Large intestine (tissue), 3 donors: ENCODE data around the gene USP12. TPM values are rescaled to one million over a fixed set of nuclear protein-coding genes. Genes with fewer than 3 reads are reported as not detected.
"Not testable (repeated sequence)": the region's sequence is repeated elsewhere in the genome, so short reads cannot be mapped to it uniquely, and the experiment has no call there.

Experiments used
- DNase-seq, 2 donors: peaks; one replicate each; pipeline versions ENCODE4 v3.0.0 to v3.0.0-alpha.2; 2013
- H3K27ac ChIP-seq: one replicate; pipeline ENCODE4 v1.5.1; 2013; ENCODE audit warnings: low read length
- H3K27me3 ChIP-seq: 2 replicates; pipeline ENCODE4 v1.6.1; 2013; ENCODE audit warnings: low read length; ENCODE audit not compliant: control insufficient read depth, insufficient read depth
- H3K36me3 ChIP-seq: 2 replicates; pipeline ENCODE4 v1.6.1; 2013; ENCODE audit warnings: low read length; ENCODE audit not compliant: control insufficient read depth, insufficient read depth
- H3K4me1 ChIP-seq: one replicate; pipeline ENCODE4 v1.6.1; 2013; ENCODE audit warnings: low read length; ENCODE audit not compliant: control insufficient read depth, insufficient read depth
- H3K4me3 ChIP-seq: one replicate; pipeline ENCODE4 v1.5.1; 2013; ENCODE audit warnings: low read length
- H3K9me3 ChIP-seq: one replicate; pipeline ENCODE4 v1.6.1; 2013; ENCODE audit warnings: mild to moderate bottlenecking, low read depth, low read length, moderate library complexity; ENCODE audit not compliant: control insufficient read depth
- WGBS: methylation state at CpG from one replicate; pipeline ENCODE4 v1.1.5; 2013; ENCODE audit warnings: low lambda C conversion rate; ENCODE audit not compliant: insufficient coverage; 5-methylcytosine and 5-hydroxymethylcytosine counted together
- polyA plus RNA-seq: library from polyadenylated mRNA; unstranded; fragments of 120-200 nt; gene quantifications from one replicate; pipeline ENCODE4 v1.2.1, GENCODE V29; 2013

USP12 gene
- polyA plus RNA-seq, 1 donor: 52.7 TPM

DNA sequence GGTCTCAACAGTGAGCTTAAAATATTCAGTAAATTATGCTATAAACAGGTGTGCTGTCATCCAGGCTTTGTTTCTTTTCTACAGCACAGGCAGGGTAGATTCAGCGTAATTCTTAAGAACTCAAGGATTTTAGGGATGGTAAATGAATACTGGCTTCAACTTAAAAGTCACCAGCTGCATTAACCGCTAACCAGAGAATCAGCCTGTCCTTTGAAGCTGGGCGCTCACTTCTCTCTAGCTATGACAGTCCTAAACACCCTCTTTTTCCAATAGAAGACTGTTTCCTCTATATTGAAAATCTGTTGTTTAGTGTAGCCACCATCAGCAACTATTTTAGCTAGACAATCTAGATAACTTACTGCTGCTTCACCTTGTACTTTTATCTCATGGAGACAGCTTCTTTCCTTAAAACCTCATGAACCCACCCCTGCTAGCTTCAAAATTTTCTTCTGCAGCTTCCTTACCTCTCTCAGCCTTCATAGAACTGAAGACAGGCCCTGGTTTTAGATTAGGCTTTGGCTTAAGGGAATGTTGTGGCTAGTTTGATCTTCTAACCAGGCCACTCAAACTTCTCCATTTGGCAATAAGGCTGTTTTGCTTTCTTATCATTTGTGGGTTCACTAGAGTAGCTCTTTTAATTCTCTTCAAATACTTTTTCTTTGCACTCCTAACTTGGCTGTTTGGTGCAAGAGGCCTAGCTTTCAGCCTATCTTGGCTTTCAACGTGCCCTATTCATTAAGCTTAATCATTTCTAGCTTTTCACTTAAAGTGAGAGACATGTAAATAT lies 89.5 kb downstream of the USP12 start:
- Histone ChIP-seq H3K9me3 (no peaks in the 10 kb centered on the region), H3K4me1 (no peaks in the 10 kb centered on the region), H3K27ac (no peak overlapping the region), H3K36me3 (peaks cover 40% of the 10 kb centered on the region), H3K27me3 (no peaks in the 10 kb centered on the region), H3K4me3 (no peak overlapping the region)
- no CpG with 5 or more reads among the region's 4 CpGs for WGBS
- DNase-seq: no peak

DNA sequence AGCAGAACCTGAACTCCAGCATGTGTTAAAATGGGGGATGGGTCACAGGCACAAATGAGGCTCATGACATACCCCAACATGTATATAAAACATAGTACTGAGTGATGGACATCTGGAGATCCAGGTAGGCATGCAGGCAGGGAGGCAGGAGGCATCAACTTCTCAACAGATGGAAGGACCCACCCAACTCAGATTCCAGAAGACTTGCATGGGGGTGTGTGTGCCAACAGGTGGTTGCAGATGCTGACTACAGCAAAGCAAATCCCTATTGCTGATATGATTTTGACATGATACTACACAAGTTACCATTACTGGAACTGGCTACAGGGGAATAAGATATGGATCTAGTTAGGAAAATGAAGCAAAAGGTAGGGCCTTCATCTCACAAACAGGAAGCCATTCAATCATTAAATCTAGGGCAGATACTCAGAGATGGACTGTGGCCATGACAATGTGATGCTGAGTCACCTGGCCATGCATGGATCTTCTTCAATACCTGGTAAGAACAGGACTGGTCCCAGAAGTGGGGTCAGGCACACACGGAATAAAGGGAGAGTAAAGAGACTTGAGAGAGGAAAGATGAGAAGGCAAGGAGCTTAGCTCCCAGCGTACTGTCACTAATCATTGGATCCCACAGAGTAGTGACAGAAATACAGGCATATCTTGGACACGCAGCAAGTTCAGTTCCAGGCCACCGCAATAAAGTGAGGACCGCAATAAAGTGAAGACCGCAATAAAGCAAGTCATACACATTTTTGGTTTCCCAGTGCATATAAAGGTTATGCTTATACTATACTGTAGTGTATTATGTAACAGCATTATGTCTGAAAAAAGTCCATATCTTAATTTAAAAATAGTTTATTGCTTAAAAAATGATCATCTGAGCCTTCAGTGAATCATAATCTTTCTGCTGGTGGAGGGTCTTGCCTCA lies 91.3 kb downstream of the USP12 start:
- DNase-seq: no peak
- whole genome bisulfite sequencing: no CpG with 5 or more reads among the region's 6 CpGs
- H3K4me3 ChIP-seq: no peak overlapping the region
- H3K4me1 ChIP-seq: no peaks in the 10 kb centered on the region
- peaks cover 30% of the 10 kb centered on the region for H3K36me3 ChIP-seq
- H3K9me3 ChIP-seq: no peaks in the 10 kb centered on the region
- H3K27me3 ChIP-seq: no peaks in the 10 kb centered on the region
- H3K27ac ChIP-seq: no peak overlapping the region

DNA sequence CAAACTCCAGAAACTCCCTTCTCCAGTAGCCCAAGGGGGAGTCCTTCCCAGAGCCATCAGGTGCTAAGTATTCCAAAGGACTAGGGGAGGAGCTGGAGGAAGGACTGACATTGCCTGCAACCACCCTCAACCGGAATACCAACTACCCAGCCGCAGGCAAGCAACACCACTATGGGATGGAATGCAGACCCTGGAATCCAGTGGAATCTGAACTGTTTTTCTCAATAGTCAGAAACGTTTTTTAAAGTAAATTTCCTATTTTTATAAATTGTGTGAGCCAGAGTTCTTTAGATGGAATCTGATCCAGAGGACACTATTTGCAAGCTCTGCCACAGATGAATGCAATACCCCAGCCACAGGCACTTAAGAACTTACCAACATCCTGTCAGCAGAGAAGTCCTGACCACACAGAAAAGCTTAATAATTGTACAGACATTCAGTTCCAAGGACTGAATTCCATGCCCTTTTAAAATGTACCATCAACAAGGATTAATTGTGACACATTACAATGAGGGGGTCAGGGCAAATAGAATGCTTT lies 92.1 kb downstream of the USP12 start:
- peaks cover 27% of the 10 kb centered on the region for H3K36me3 ChIP-seq
- WGBS: 56% methylated on average over 3 of the region's 3 CpGs
- H3K27me3 ChIP-seq: no peaks in the 10 kb centered on the region
- no peak overlapping the region for H3K27ac ChIP-seq
- H3K4me1 ChIP-seq: no peaks in the 10 kb centered on the region
- no peaks in the 10 kb centered on the region for H3K9me3 ChIP-seq
- peak in 1 of 2 donors; percentile 9 for DNase-seq
- no peak overlapping the region for H3K4me3 ChIP-seq

DNA sequence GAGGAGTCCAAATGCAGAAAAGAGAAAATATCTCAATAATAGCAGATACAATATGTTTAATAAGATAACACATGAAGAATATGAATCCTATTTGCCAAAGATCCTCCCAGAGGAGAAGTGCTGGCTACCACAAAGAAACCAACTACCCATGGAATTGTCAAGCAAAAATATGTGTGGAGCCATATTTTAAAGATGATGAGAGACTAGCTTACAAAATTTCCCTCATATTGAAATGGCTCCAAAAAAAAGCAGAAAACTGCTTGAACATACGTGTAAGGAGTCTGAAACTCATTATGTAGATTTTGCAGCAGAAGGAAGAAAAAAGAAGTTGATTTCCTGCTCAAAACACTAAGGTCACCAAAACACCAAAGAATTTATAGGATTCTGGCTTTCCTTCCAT lies 94.2 kb downstream of the USP12 start:
- Histone ChIP-seq H3K4me1 (no peaks in the 10 kb centered on the region), H3K9me3 (no peaks in the 10 kb centered on the region), H3K36me3 (peaks cover 33% of the 10 kb centered on the region), H3K27ac (no peak overlapping the region), H3K4me3 (no peak overlapping the region), H3K27me3 (no peaks in the 10 kb centered on the region)
- DNase-seq: no peak
- WGBS: no CpG with 5 or more reads among the region's 1 CpG

DNA sequence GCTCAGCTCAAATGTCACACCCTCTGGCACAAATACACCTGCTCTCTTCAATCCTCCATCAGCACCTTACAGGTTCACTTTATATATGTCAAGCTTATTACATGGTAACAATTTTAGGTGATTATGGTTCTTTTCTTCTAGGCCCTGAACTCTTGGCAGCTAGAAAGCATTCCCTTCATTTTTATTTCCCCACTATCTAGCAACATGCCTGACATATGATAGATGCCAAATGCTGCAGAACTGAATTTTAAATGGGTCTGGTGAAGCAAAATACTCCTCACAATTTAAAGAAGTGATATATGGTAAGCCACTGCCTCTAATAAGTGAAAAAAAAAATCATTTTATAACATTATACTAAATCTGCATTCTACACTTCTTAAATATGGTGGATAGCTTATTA lies 95.2 kb downstream of the USP12 start:
- Histone ChIP-seq H3K27ac (no peak overlapping the region), H3K4me3 (no peak overlapping the region), H3K9me3 (no peaks in the 10 kb centered on the region), H3K36me3 (peaks cover 30% of the 10 kb centered on the region), H3K4me1 (no peaks in the 10 kb centered on the region), H3K27me3 (no peaks in the 10 kb centered on the region)
- no peak for DNase-seq

DNA sequence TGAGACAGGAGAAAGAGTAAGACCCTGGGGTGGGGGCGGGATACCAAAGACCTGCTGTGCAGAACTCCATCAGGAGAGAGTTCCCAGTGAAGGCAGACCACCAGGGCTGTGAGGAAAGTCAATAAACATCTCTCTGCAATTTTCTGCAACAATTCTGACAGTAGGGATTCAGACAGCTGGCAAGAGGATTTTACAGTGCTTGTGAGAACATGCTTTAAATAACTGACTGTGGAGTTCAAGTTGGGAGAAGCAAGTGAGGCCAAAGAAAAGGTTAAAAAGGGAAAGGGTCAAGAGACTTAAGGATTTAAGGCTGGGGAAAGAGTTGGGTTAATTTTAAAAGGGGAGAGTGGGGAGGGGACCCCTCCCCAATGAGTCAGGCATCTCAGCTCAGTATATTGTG lies 98.4 kb downstream of the USP12 start:
- H3K4me1 ChIP-seq: no peaks in the 10 kb centered on the region
- peaks cover 22% of the 10 kb centered on the region for H3K36me3 ChIP-seq
- no peaks in the 10 kb centered on the region for H3K9me3 ChIP-seq
- no peak overlapping the region for H3K27ac ChIP-seq
- H3K4me3 ChIP-seq: no peak overlapping the region
- no peaks in the 10 kb centered on the region for H3K27me3 ChIP-seq
- no peak for DNase-seq
- WGBS: no CpG with 5 or more reads among the region's 1 CpG

DNA sequence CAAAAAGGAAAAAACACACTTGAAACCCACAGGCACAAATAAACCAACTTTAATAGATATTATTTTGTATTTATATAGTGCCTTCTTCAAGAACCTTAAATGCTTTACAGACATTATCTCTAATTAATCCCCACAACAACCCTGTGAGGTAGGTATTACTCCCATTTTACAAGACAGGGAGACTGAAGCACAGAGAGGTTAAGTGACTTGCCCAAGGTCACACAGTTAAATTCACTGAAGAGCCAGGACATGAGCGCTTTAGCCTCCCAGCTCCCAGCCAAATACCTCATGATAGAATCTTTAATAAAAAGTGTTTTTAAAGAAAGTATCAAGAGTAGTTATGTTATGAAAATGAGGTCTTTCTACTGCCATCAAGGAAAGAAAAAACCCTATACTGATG lies 105.5 kb downstream of the USP12 start:
- not testable (repeated sequence) for H3K4me1 ChIP-seq, H3K27ac ChIP-seq
- WGBS: 60% methylated on average over 1 of the region's 1 CpG

DNA sequence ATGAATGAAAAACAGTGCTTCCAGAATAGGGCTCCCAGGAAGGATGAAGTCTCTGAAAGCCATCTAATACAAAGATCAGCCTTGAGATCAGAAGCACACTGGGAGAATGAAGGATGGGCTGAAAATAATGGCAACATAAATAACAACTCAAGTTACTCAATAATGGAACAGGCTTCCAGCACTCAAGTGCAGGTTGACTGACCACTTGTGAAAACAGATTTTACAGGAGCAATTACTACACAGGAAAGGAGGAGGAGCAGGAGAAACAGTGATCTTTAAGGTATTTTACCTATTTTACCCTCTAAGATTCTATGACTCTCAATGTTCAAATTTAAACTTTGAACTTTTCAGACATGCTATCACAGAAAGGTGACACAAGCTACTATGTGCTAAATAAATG lies 106.0 kb downstream of the USP12 start:
- no peaks in the 10 kb centered on the region for H3K27me3 ChIP-seq
- no peak for DNase-seq
- H3K9me3 ChIP-seq: peaks cover 3% of the 10 kb centered on the region
- H3K4me3 ChIP-seq: no peak overlapping the region
- no peak overlapping the region for H3K27ac ChIP-seq
- H3K4me1 ChIP-seq: no peaks in the 10 kb centered on the region
- H3K36me3 ChIP-seq: peaks cover 11% of the 10 kb centered on the region

More for the DNA sequence above, 105.5 kb downstream of the USP12 start:
- peaks cover 11% of the 10 kb centered on the region for H3K36me3 ChIP-seq
- DNase-seq, H3K27me3 ChIP-seq, H3K4me3 ChIP-seq, H3K9me3 ChIP-seq: not testable (repeated sequence)

DNA sequence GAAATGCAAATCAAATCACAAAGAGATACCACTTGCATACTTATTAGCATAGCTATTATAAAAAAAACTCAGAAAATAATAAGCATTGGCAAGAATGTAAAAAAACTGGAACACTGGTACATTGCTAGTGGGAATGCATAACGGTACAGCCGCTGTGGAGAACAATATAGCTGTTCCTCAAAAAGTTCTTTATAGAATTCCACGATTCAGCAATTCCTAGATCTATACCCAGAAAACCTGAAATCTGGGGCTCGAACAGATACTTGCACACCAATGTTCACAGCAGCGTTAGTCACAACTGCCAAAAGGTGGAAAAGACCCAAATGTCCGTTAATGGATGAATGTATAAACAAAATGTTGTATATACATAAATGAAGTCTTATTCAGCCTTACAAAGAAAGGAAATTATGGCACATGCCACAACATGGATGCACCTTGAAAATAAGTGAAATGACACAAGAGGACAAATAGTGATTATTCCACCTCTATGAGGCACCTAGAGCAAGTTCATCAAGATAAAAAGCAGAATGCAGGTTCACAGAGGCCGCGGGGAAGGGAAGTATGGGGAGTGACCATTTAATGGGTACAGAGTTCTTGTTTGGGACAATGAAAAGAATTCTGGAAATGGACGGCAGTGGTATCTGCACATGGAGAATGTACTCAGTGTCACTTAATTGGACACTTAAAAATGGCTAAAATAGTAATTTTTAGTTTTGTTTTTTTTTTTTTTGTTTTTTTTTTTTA lies 107.2 kb downstream of the USP12 start:
- Histone ChIP-seq H3K9me3 (peaks cover 3% of the 10 kb centered on the region), H3K4me3 (no peak overlapping the region), H3K27me3 (no peaks in the 10 kb centered on the region), H3K27ac (no peak overlapping the region), H3K4me1 (no peaks in the 10 kb centered on the region), H3K36me3 (peaks cover 8% of the 10 kb centered on the region)
- WGBS: 97% methylated on average over 5 of the region's 9 CpGs
- no peak for DNase-seq

DNA sequence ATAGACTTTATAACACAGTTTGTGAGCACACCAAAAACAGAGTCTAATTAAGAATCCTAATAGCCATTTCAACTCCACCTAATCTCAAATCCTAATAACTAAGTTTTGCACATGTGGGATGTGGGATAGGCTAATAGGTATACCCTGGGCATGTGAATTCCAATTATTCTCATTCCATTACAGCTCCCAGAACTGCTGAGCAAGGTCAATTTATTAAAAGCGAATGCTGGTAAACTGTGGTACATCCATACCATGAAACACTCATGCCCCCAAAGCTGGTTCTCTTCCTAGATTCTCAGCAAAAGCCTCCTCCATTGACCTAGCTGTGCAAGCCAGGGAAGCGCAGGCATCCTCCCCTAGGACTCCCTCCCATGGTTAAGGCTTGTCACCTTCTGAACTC lies 113.8 kb downstream of the USP12 start:
- no peak for DNase-seq
- no CpG with 5 or more reads among the region's 2 CpGs for WGBS
- no peaks in the 10 kb centered on the region for H3K27me3 ChIP-seq
- no peak overlapping the region for H3K27ac ChIP-seq
- H3K9me3 ChIP-seq: no peaks in the 10 kb centered on the region
- no peak overlapping the region for H3K4me3 ChIP-seq
- no peaks in the 10 kb centered on the region for H3K36me3 ChIP-seq
- H3K4me1 ChIP-seq: no peaks in the 10 kb centered on the region
